WI38 (cell line): Measurements from ENCODE around the gene SLIT1.

Experiments used
- H3K4me3 ChIP-seq: 2 replicates; pipeline ENCODE4 v1.5.1; 2011; ENCODE audit warnings: low read depth, mild to moderate bottlenecking, control low read depth, low read length
- CTCF ChIP-seq: IDR thresholded peaks from 2 replicates; pipeline ENCODE4 v1.5.1; 2012; ENCODE audit warnings: low read depth, mild to moderate bottlenecking, control low read depth, low read length

SLIT1 gene

GRCh38 chr10:97185326-97186058 is at the start of gene SLIT1:
Gene SLIT1, minus strand, starts transcription at chr10:97185959. Its CDS starts 285 bp downstream, at chr10:97185674.
- no peak for TF ChIP-seq CTCF

GRCh38 chr10:97235353-97235752 is 49.6 kb upstream of the SLIT1 start:
- H3K4me3 ChIP-seq = no peak overlapping the region
- TF ChIP-seq CTCF = no peak

More at GRCh38 chr10:97185326-97186058, at the start of gene SLIT1:
- no peak within 1 kb of the TSS for H3K4me3 ChIP-seq

DNA sequence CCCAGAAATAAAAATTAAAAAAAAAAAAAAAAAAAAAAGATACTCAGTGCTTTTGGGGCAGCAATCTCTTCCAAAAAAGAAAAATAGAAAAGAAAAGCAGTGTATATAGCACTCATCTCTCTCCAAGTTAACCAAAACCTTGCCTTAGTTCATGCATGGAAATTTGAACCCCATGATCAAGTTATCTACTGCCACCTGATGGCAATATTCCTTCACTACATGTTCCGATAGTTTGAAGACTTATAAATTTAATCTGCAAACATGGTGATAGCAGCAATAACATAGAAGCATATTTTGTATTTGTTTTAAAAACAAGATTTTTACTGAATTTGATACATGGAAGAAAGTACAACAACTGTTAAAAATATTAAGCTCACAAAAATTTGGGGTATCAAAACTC is 48.6 kb upstream of the SLIT1 start:
- TF ChIP-seq CTCF = no peak; the same call in 1 of the 2 replicates
- no peak overlapping the region for H3K4me3 ChIP-seq

- no peak overlapping the region for H3K4me3 ChIP-seq
- TF ChIP-seq CTCF = no peak
Measured at GRCh38 chr10:97230146-97230545, 44.4 kb upstream of the SLIT1 start.

- no peak for TF ChIP-seq CTCF
- no peak overlapping the region for H3K4me3 ChIP-seq
Measured at GRCh38 chr10:97229322-97230015, 43.7 kb upstream of the SLIT1 start.

GRCh38 chr10:97228775-97229157 is 43.0 kb upstream of the SLIT1 start:
- TF ChIP-seq CTCF = no peak
- no peak overlapping the region for H3K4me3 ChIP-seq

- no peak for TF ChIP-seq CTCF
- H3K4me3 ChIP-seq = no peak overlapping the region
Measured at GRCh38 chr10:97228130-97228774, 42.5 kb upstream of the SLIT1 start.
